A549 (cell line): ENCODE results near the gene DOCK6. TPM values are rescaled to one million over a fixed set of nuclear protein-coding genes. Genes with fewer than 3 reads are reported as not detected.

Experiments used
- ATAC-seq, 2 experiments: fragments of 200-7000 bp in 1 of 2; fragments of >200 bp in 1 of 2; cut with Nextera tagmentation in 1 of 2; cut with Tn5 transposase in 1 of 2; 3 replicates each; pipeline versions ENCODE4 v1.8.0 to v1.9.1; 2018 to 2020; ENCODE audit warnings: mild to moderate bottlenecking in 1 of 2, moderate library complexity in 1 of 2
- CTCF ChIA-PET: fragments of 300-600 bp; sonication (Branson Sonifier 250); formaldehyde crosslinking; extraction: SDS; loops from one replicate; lab custom pipeline; 2021; ENCODE audit warnings: antibody characterized with exemption, inconsistent platforms; lab: Yijun Ruan, JAX
- POLR2A ChIA-PET: fragments of 350-600 bp; formaldehyde crosslinking; extraction: SDS; loops from one replicate; lab custom pipeline; 2021; ENCODE audit warnings: antibody characterized with exemption, inconsistent platforms; lab: Yijun Ruan, JAX
- DNase-seq, 2 experiments: peaks; one replicate each; pipeline versions ENCODE4 v3.0.0 to v3.0.0-alpha.2; 2011 to 2016; ENCODE audit warnings: low read depth in 1 of 2, low spot score in 1 of 2
- FAIRE-seq: peaks from 2 replicates; lab custom pipeline; 2011; peaks lifted over from hg19 to GRCh38; lab: Jason Lieb, UNC
- H3K27ac ChIP-seq, 2 experiments: fragments of >200 bp; sonication (Bioruptor Twin); formaldehyde crosslinking; 3 replicates each; pipeline ENCODE4 v1.5.1; 2016 to 2017
- H3K4me1 ChIP-seq: fragments of >200 bp; sonication (Bioruptor Twin); formaldehyde crosslinking; 3 replicates; pipeline ENCODE4 v1.6.1; 2016
- H3K4me2 ChIP-seq: fragments of >200 bp; sonication (Bioruptor Twin); formaldehyde crosslinking; 3 replicates; pipeline ENCODE4 v1.6.1; 2016
- H3K4me3 ChIP-seq: fragments of >200 bp; sonication (Bioruptor Twin); formaldehyde crosslinking; 3 replicates; pipeline ENCODE4 v1.5.1; 2016
- H3K9me3 ChIP-seq: fragments of >200 bp; sonication (Bioruptor Twin); formaldehyde crosslinking; 3 replicates; pipeline ENCODE4 v1.6.1; 2016
- BHLHE40 ChIP-seq: IDR thresholded peaks from 2 replicates; pipeline ENCODE4 v1.6.1; 2012; ENCODE audit warnings: low read depth, low read length, inconsistent platforms
- CBX8 ChIP-seq: fragments of 200-600 bp; sonication (generic); IDR thresholded peaks from 2 replicates; pipeline ENCODE4 v1.6.1; 2016
- CHD2 ChIP-seq: fragments of 150-350 bp; IDR thresholded peaks from 2 replicates; pipeline ENCODE4 v1.6.1; 2014; ENCODE audit warnings: low read length; ENCODE audit not compliant: partially characterized antibody
- CHD4 ChIP-seq: fragments of 200-600 bp; sonication (generic); IDR thresholded peaks from 2 replicates; pipeline ENCODE4 v1.6.1; 2016; ENCODE audit warnings: antibody characterized with exemption, mild to moderate bottlenecking, borderline replicate concordance
- EHMT2 ChIP-seq: fragments of 200-600 bp; sonication (generic); IDR thresholded peaks from 2 replicates; pipeline ENCODE4 v1.6.1; 2016; ENCODE audit warnings: antibody characterized with exemption, low read depth, mild to moderate bottlenecking, moderate library complexity
- GATA3 ChIP-seq: IDR thresholded peaks from 2 replicates; pipeline ENCODE4 v1.6.1; 2012; ENCODE audit warnings: borderline replicate concordance
- HOXB13 ChIP-seq: fragments of 250-450 bp; sonication (Bioruptor Pico); IDR thresholded peaks from 2 replicates; pipeline ENCODE4 v1.5.0; 2020; ENCODE audit warnings: low read depth, mild to moderate bottlenecking, moderate library complexity
- HOXB5 ChIP-seq: fragments of 250-450 bp; sonication (Bioruptor Pico); IDR thresholded peaks from 2 replicates; pipeline ENCODE4 v1.5.0; 2020; ENCODE audit warnings: mild to moderate bottlenecking, moderate library complexity
- JUN ChIP-seq, 2 experiments: fragments of >200 bp; sonication (Bioruptor Twin); formaldehyde crosslinking; IDR thresholded peaks; 2 replicates in 1 of 2; 3 replicates in 1 of 2; pipeline ENCODE4 v1.6.1; 2016 to 2017
- KDM5A ChIP-seq: fragments of 200-600 bp; sonication (generic); IDR thresholded peaks from 2 replicates; pipeline ENCODE4 v1.6.1; 2016; ENCODE audit warnings: antibody characterized with exemption, mild to moderate bottlenecking
- NR3C1 ChIP-seq: fragments of >200 bp; sonication (Bioruptor Twin); formaldehyde crosslinking; IDR thresholded peaks from 3 replicates; pipeline ENCODE4 v1.6.1; 2017
- RCOR1 ChIP-seq: fragments of 150-350 bp; IDR thresholded peaks from 2 replicates; pipeline ENCODE4 v1.6.1; 2014; ENCODE audit warnings: antibody characterized with exemption, low read length, low read depth
- RFX5 ChIP-seq: fragments of 450-650 bp; IDR thresholded peaks from 2 replicates; pipeline ENCODE4 v1.7.1; 2014; ENCODE audit warnings: antibody characterized with exemption, mild to moderate bottlenecking, moderate library complexity
- RNF2 ChIP-seq: fragments of 200-600 bp; sonication (generic); IDR thresholded peaks from 2 replicates; pipeline ENCODE4 v1.6.1; 2016; ENCODE audit warnings: low read depth, mild to moderate bottlenecking, antibody characterized with exemption, moderate library complexity, borderline replicate concordance
- SMC3 ChIP-seq: fragments of >200 bp; sonication (Bioruptor Twin); formaldehyde crosslinking; IDR thresholded peaks from 3 replicates; pipeline ENCODE4 v1.6.1; 2018; ENCODE audit warnings: inconsistent platforms
- TFCP2L1 ChIP-seq: fragments of 250-450 bp; sonication (Bioruptor Pico); IDR thresholded peaks from 2 replicates; pipeline ENCODE4 v1.5.0; 2021; ENCODE audit warnings: mild to moderate bottlenecking
- TP53 ChIP-seq: fragments of 250-450 bp; sonication (Bioruptor Pico); IDR thresholded peaks from 2 replicates; pipeline ENCODE4 v1.5.0; 2021; ENCODE audit warnings: mild to moderate bottlenecking, moderate library complexity
- ZSCAN20 ChIP-seq: fragments of 250-450 bp; sonication (Bioruptor Pico); IDR thresholded peaks from 2 replicates; pipeline ENCODE4 v1.8.0; 2022; ENCODE audit warnings: mild to moderate bottlenecking, moderate library complexity
- WGBS: methylation state at CpG from one replicate; pipeline ENCODE4 v1.1.6; 2017; ENCODE audit errors: missing lambda C conversion rate; 5-methylcytosine and 5-hydroxymethylcytosine counted together
- polyA plus RNA-seq, 4 experiments: library from polyadenylated mRNA; depleted of rRNA in 3 of 4; stranded (reverse); fragments of >200 nt; fragmentation: RNase III in 1 of 4; extraction: RNeasy Plus Mini Kit Qiagen cat#74134 plus additional on column Dnase treatment in 1 of 4; gene quantifications; 2 replicates in 3 of 4; 3 replicates in 1 of 4; pipeline ENCODE4 v1.2.3, GENCODE V29; 2011 to 2017
- TF ChIP-seq, protein P1 (sequence below): fragments of 250-450 bp; sonication (Bioruptor Pico); IDR thresholded peaks from 2 replicates; pipeline ENCODE4 v1.5.0; 2021; ENCODE audit warnings: mild to moderate bottlenecking, moderate library complexity, borderline replicate concordance
- TF ChIP-seq, protein P2 (sequence below): fragments of >200 bp; sonication (Bioruptor Twin); formaldehyde crosslinking; IDR thresholded peaks from 2 replicates; pipeline ENCODE4 v1.6.1; 2016
- TF ChIP-seq, protein P3 (sequence below): fragments of >200 bp; sonication (Bioruptor Twin); formaldehyde crosslinking; IDR thresholded peaks from 3 replicates; pipeline ENCODE4 v1.5.1; 2016
- TF ChIP-seq, protein P4 (sequence below): IDR thresholded peaks from 2 replicates; pipeline ENCODE4 v1.6.1; 2012; ENCODE audit warnings: low read depth, borderline replicate concordance
- TF ChIP-seq, protein P5 (sequence below): IDR thresholded peaks from 2 replicates; pipeline ENCODE4 v1.6.1; 2012

DOCK6 gene
- polyA plus RNA-seq, 2 of the 4 experiments (the other 2 are of a cell fraction), result 7.6 to 8.0 TPM

DNA sequence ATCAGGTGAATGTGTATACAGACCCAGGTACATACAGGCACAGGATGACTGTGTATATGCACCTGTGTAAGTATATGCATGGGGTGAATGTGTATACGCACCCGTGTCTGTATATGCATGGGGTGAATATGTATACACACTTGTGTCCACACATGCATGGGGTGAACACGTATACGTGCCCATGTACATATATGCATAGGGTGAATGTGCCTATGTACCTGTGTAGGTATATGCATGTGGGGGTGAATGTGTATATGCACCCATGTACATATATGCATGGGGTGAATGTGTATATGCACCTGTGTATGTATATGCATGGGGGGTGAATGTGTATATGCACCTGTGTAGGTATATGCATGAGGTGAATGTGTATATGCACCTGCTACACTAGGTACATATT lies 29.8 kb downstream of the DOCK6 start (continued):
- no peak for TF ChIP-seq RNF2

DNA sequence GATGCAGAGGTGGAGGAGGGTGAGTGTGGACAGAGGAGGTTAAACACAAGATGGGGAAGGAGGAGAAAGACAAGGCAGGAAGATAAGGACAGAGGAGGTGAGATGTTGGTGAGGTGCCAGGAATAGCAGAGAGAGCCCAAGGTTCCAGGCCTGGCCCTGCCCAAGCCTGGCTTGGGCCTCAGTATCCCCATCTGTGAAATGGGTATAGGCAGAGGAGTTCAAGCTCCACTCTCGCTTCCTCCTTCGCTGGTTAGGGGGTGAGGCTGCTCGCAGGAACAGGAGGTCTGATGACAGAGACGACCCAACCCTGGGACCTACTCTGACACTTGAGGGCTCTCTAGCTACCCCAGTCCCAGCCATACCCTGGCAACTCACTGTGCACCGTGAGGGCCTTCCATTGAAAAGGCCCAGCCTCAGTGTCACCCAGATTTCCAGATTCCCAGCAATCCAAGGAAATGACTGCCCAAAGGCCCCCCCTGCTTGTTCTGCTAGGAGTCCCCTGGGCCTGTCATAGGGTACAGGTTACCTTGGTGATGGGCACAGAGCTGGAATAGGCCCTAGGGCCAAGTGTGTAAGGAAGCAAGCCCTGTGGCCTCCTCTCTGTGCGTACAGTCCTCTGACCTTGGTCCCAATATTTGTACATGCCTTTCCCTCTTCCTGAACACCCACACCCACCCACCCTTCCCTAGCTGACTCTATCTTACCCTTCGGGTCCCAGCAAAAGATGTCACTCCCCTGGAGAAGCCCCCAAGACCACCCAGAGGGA lies 31.5 kb downstream of the DOCK6 start:
- ChIA-PET POLR2A (no interaction called here), CTCF (interaction anchor here (1.0 to 3.4 kb wide), 2 partner anchors 12 kb away, joined by 3 to 12 read pairs; no protein-coding TSS in a partner anchor)
- Histone ChIP-seq H3K9me3 (no peaks in the 10 kb centered on the region), H3K27ac (no peak overlapping the region), H3K4me3 (no peak overlapping the region), H3K4me2 (no peak overlapping the region), H3K4me1 (no peaks in the 10 kb centered on the region)
- ATAC-seq (no peak), DNase-seq (no peak), FAIRE-seq (no peak)
- TF ChIP-seq HOXB5 (CRISPR knock-in tag) (no peak), CBX8 (no peak), RCOR1 (no peak), NR3C1 (no peak), SMC3 (no peak), TFCP2L1 (CRISPR knock-in tag) (no peak), KDM5A (no peak), EHMT2 (no peak), JUN (IDR thresholded peaks at IDR 0.05) (no peak), BHLHE40 (no peak), CHD4 (no peak), RFX5 (no peak), CHD2 (no peak), ZSCAN20 (CRISPR knock-in tag) (no peak)
- TF ChIP-seq, protein P1, sequence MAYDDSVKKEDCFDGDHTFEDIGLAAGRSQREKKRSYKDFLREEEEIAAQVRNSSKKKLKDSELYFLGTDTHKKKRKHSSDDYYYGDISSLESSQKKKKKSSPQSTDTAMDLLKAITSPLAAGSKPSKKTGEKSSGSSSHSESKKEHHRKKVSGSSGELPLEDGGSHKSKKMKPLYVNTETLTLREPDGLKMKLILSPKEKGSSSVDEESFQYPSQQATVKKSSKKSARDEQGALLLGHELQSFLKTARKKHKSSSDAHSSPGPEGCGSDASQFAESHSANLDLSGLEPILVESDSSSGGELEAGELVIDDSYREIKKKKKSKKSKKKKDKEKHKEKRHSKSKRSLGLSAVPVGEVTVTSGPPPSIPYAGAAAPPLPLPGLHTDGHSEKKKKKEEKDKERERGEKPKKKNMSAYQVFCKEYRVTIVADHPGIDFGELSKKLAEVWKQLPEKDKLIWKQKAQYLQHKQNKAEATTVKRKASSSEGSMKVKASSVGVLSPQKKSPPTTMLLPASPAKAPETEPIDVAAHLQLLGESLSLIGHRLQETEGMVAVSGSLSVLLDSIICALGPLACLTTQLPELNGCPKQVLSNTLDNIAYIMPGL (CRISPR knock-in tag), result no peak
- TF ChIP-seq, protein P2, sequence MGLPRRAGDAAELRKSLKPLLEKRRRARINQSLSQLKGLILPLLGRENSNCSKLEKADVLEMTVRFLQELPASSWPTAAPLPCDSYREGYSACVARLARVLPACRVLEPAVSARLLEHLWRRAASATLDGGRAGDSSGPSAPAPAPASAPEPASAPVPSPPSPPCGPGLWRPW, result no peak
- WGBS, result 88% methylated on average over 5 of the region's 7 CpGs

DNA sequence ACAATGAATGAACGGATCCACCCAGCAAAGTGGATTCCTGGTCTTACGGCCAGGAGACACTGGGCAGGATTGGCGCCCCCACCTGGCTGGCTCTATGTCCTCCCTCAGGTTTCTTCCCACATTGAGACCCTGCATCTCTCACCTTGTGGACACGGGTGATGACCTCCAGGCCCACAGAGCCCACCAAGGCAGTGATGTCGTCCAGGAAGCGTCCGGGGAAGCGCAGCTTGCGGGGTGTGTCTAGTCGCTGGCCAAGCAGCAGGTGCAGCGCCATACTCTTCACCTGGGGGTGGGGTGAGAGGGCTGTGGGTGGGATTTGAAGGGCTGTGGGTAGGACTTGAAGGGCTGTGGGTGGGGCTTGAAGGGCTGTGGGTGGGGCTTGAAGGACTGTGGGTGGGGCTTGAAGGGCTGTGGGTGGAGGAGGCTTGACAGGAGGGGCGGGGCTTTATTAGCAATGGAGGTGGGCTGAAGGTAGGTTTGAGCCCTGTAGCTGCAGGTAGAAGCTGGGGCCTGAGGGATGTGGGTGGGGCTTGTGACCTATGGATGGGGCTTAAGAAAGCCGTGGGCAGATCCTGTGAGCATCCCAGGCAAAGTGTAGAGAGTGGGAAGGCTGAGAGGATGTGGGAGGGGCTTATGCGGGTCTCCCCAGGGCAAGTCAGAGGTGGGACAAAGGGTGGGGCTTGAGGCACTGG lies 35.0 kb downstream of the DOCK6 start:
- POLR2A ChIA-PET, result interaction anchor here (0.8 kb wide), 1 partner anchor 290 kb away, joined by 7 read pairs; no protein-coding TSS in a partner anchor
- 61% methylated on average over 4 of the region's 14 CpGs for WGBS
- ATAC-seq (peak; percentile 64 to 80; a peak in 5 of 6 replicates), FAIRE-seq (no peak), DNase-seq (peak in 1 of 2 experiments; percentile 58)
- no peaks in the 10 kb centered on the region for H3K4me1 ChIP-seq
- H3K9me3 ChIP-seq, result no peaks in the 10 kb centered on the region
- CTCF ChIA-PET, result interaction anchor here (0.9 to 1.0 kb wide), 2 partner anchors 22 to 101 kb away, joined by 4 to 5 read pairs; no protein-coding TSS in a partner anchor
- H3K4me3 ChIP-seq, result no peak overlapping the region
- TF ChIP-seq GATA3, result no peak
- TF ChIP-seq, protein P3, sequence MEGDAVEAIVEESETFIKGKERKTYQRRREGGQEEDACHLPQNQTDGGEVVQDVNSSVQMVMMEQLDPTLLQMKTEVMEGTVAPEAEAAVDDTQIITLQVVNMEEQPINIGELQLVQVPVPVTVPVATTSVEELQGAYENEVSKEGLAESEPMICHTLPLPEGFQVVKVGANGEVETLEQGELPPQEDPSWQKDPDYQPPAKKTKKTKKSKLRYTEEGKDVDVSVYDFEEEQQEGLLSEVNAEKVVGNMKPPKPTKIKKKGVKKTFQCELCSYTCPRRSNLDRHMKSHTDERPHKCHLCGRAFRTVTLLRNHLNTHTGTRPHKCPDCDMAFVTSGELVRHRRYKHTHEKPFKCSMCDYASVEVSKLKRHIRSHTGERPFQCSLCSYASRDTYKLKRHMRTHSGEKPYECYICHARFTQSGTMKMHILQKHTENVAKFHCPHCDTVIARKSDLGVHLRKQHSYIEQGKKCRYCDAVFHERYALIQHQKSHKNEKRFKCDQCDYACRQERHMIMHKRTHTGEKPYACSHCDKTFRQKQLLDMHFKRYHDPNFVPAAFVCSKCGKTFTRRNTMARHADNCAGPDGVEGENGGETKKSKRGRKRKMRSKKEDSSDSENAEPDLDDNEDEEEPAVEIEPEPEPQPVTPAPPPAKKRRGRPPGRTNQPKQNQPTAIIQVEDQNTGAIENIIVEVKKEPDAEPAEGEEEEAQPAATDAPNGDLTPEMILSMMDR, result 0 out of 3 replicates have a peak, but pooled peaks have one; percentile 1
- no peak for TF ChIP-seq TP53
- TF ChIP-seq, protein P4, sequence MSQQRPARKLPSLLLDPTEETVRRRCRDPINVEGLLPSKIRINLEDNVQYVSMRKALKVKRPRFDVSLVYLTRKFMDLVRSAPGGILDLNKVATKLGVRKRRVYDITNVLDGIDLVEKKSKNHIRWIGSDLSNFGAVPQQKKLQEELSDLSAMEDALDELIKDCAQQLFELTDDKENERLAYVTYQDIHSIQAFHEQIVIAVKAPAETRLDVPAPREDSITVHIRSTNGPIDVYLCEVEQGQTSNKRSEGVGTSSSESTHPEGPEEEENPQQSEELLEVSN, result no peak
- no peak for TF ChIP-seq HOXB13 (CRISPR knock-in tag)
- TF ChIP-seq, protein P5, sequence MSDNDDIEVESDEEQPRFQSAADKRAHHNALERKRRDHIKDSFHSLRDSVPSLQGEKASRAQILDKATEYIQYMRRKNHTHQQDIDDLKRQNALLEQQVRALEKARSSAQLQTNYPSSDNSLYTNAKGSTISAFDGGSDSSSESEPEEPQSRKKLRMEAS, result no peak
- no peak overlapping the region for H3K4me2 ChIP-seq
- no peak overlapping the region for H3K27ac ChIP-seq
